ENCODE results near the gene FRMPD2.
"Not testable (repeated sequence)": the region's sequence is repeated elsewhere in the genome, so short reads cannot be mapped to it uniquely, and the experiment has no call there.

The FRMPD2 gene

DNA sequence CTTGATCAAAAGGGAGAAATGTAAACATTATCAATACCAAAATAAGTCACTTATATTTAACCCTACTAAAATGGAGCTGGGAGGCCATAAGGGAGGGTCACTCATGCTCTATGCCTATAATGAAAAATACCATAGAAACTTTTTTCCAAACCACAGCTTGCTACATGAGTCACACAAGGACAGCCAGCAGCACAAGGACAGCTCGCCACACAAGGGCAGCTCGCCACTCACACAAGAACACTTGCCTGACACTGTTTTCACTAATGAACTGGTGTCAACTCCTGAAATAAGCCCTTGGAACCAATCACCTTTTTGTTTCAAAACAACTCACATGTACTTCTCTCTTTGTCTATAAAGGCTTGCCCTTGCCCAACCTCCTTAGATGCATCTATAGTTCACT, 43.3 kb downstream of the FRMPD2 start:
- TF ChIP-seq, protein P1, sequence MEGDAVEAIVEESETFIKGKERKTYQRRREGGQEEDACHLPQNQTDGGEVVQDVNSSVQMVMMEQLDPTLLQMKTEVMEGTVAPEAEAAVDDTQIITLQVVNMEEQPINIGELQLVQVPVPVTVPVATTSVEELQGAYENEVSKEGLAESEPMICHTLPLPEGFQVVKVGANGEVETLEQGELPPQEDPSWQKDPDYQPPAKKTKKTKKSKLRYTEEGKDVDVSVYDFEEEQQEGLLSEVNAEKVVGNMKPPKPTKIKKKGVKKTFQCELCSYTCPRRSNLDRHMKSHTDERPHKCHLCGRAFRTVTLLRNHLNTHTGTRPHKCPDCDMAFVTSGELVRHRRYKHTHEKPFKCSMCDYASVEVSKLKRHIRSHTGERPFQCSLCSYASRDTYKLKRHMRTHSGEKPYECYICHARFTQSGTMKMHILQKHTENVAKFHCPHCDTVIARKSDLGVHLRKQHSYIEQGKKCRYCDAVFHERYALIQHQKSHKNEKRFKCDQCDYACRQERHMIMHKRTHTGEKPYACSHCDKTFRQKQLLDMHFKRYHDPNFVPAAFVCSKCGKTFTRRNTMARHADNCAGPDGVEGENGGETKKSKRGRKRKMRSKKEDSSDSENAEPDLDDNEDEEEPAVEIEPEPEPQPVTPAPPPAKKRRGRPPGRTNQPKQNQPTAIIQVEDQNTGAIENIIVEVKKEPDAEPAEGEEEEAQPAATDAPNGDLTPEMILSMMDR (IDR thresholded peaks at IDR 0.05; ENCODE audit: extremely low read depth, insufficient read depth, missing control alignments), result no peak
- DNase-seq (ENCODE audit: low spot score), result no peak
- in situ Hi-C loops (cut with MboI; ENCODE audit: low pct_unique_long_range_greater_than_20kb, low sequenced_read_pairs, unreplicated experiment), result no loop called here

DNA sequence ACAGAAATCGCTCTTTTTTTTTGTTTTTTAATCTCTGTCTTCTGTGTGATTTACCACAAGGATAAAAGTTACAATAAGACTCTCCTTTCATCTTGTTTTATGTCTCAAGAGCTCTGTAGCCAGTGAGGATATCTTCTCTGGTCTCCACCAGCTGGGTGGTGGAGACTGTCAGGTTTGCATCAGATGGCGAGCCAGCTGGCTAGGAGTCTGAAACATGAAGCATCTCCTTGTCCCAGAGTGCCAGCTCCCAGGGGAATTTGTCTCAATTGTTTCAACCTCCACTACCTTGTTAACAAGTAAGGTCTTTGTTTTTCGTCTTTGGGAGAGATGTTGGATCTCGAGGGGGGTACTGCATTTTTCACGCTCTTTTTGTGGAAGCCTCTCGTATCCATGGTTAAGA, 47.3 kb downstream of the FRMPD2 start:
- in situ Hi-C loops (cut with MboI; ENCODE audit: low pct_unique_long_range_greater_than_20kb, low sequenced_read_pairs, unreplicated experiment), result no loop called here
- no peak for DNase-seq (ENCODE audit: low spot score)
- TF ChIP-seq, protein P1 (IDR thresholded peaks at IDR 0.05; ENCODE audit: extremely low read depth, insufficient read depth, missing control alignments), result no peak

DNA sequence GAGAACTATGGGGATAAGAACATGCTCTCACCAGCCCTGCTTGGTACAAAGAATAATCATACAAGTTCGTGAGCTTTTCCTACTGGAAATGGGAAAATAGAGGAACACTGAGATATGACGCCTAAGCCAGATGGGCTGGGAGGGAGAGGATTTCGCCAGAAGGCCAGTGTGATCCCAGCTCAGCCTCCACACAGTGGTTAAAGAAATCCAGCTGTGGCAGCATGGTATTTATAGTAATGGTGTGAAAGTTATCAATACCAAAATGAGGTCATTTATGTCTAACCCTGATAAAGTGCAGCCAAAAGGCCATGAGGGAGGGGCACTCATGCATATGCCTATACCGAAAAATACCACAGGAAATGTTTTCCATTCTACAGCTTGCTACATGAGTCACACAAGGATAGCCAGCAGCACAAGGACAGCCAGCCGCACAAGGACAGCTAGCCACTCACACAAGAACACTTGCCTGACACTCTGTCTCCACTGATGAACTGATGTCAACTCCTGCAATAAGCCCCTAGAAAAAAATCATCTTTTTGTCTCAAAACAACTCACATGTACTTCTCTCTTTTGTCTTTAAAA, 49.4 kb downstream of the FRMPD2 start:
- TF ChIP-seq, protein P1 (IDR thresholded peaks at IDR 0.05; ENCODE audit: extremely low read depth, insufficient read depth, missing control alignments), result no peak
- DNase-seq (ENCODE audit: low spot score), result no peak
- in situ Hi-C loops (cut with MboI; ENCODE audit: low pct_unique_long_range_greater_than_20kb, low sequenced_read_pairs, unreplicated experiment), result no loop called here

DNA sequence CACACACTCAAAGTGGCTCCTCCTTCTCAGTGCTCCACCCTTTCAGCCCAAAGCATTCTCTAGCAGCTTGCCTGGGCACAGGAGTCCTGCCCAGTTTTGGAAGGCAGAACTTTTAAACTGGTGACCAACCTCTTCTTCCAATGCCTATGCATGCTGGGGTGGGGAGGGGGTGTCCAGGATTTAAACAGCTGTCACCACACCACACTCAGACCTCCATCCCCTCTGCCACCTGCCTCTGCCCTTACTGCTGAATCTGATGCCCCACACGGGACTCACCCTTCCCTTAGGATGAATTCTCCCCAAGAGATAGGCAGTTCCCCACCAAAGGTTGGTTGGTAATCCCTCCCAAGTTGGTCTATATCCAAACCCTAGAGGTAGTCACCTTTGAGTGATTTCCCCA, 50.2 kb downstream of the FRMPD2 start:
- DNase-seq (ENCODE audit: low spot score), result no peak
- TF ChIP-seq, protein P1 (IDR thresholded peaks at IDR 0.05; ENCODE audit: extremely low read depth, insufficient read depth, missing control alignments), result no peak
- in situ Hi-C loops (cut with MboI; ENCODE audit: low pct_unique_long_range_greater_than_20kb, low sequenced_read_pairs, unreplicated experiment), result no loop called here

DNA sequence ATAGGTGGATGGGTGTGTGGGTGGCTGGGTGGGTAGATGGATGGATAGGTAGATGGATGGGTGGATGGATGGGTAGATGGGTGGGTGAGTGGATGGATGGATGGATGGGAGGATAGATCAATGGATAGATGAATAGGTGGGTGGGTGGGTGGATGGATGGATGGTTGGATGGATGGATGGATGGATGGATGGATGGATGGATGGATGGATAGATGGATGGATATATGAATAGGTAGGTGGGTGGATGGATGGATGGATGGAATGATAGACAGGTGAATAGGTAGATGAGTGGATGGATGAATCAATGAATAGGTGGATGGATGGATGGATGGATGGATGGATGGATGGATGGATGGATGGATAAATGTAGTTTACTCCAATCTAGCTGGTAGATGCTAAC, 52.7 kb downstream of the FRMPD2 start:
- DNase-seq (ENCODE audit: low spot score), result no peak
- in situ Hi-C loops (cut with MboI; ENCODE audit: low pct_unique_long_range_greater_than_20kb, low sequenced_read_pairs, unreplicated experiment), result no loop called here

DNA sequence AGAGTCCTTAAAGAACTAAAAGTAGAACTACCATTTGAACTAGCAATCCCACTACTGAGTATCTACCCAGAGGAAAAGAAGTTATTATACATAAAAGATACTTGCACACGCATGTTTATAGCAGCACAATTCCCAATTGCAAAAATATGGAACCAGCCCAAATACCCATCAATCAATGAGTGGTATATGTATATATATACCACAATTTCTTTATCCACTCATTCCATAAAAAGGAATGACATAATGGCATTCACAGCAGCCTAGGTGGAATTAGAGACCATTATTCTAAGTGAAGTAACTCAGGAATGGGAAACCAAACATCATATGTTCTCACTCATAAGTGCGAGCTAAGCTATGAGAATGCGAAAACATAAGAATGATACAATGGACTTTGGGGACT, 53.5 kb downstream of the FRMPD2 start:
- DNase-seq (ENCODE audit: low spot score); in situ Hi-C loops (cut with MboI; ENCODE audit: low pct_unique_long_range_greater_than_20kb, low sequenced_read_pairs, unreplicated experiment): not testable (repeated sequence)

More for the DNA sequence above, 52.7 kb downstream of the FRMPD2 start:
- TF ChIP-seq, protein P1 (IDR thresholded peaks at IDR 0.05; ENCODE audit: extremely low read depth, insufficient read depth, missing control alignments), result no peak

DNA sequence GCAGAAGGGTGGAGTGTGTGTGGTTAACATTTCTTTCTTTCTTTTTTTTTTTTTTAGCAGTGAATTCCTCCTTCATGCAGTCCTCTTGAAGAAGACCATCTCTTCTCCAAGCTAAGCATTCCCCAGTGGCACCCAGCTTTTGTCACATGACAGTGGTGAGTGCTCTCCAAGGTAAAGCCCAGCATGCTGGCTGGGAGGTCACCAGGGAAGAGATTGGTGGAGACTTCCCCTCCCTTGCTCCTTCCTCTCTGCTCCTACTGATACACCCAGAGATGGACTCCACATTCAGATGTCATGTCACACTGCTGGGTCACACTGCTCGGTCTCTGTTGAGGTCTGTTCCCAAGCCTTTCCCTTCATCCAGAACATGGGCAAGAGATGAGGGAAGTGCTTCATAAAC, 55.3 kb downstream of the FRMPD2 start:
- in situ Hi-C loops (cut with MboI; ENCODE audit: low pct_unique_long_range_greater_than_20kb, low sequenced_read_pairs, unreplicated experiment), result loop anchor here (10.0 kb wide), 1 partner anchor 66 kb away; no protein-coding TSS in a partner anchor
- DNase-seq (ENCODE audit: low spot score), result no peak
- TF ChIP-seq, protein P1 (IDR thresholded peaks at IDR 0.05; ENCODE audit: extremely low read depth, insufficient read depth, missing control alignments), result no peak

Measured in GM13977 (cell line).